Measurements from ENCODE around the gene MT1H.
"Not testable (repeated sequence)": the region's sequence is repeated elsewhere in the genome, so short reads cannot be mapped to it uniquely, and the experiment has no call there.

MT1H gene

GRCh38 chr16:56700195-56700594, 30.6 kb downstream of the MT1H start:
- no peak overlapping the region for H3K9ac ChIP-seq (ENCODE audit: low read depth, low read length)
- H3K36me3 ChIP-seq (ENCODE audit: insufficient read depth, low read length), result no peaks in the 10 kb centered on the region
- peaks cover 11% of the 10 kb centered on the region; the same call in 1 of the 2 replicates for H3K4me1 ChIP-seq (ENCODE audit: insufficient read depth, low read length)
- H3K9me3 ChIP-seq (ENCODE audit: control insufficient read depth, insufficient read depth, low read length), result no peaks in the 10 kb centered on the region

- H3K9ac ChIP-seq (ENCODE audit: low read depth, low read length), result no peak overlapping the region
- no peaks in the 10 kb centered on the region for H3K9me3 ChIP-seq (ENCODE audit: control insufficient read depth, insufficient read depth, low read length)
- H3K36me3 ChIP-seq (ENCODE audit: insufficient read depth, low read length), result no peaks in the 10 kb centered on the region
- peaks cover 11% of the 10 kb centered on the region; the same call in 1 of the 2 replicates for H3K4me1 ChIP-seq (ENCODE audit: insufficient read depth, low read length)
Observed at GRCh38 chr16:56700631-56701030, 31.0 kb downstream of the MT1H start.

GRCh38 chr16:56701534-56701933, 31.9 kb downstream of the MT1H start:
- Histone ChIP-seq H3K36me3 (ENCODE audit: insufficient read depth, low read length) (no peaks in the 10 kb centered on the region), H3K9ac (ENCODE audit: low read depth, low read length) (no peak overlapping the region), H3K9me3 (ENCODE audit: control insufficient read depth, insufficient read depth, low read length) (no peaks in the 10 kb centered on the region), H3K4me1 (ENCODE audit: insufficient read depth, low read length) (peaks cover 11% of the 10 kb centered on the region; the same call in 1 of the 2 replicates)

- Histone ChIP-seq H3K9ac (ENCODE audit: low read depth, low read length) (no peak overlapping the region), H3K9me3 (ENCODE audit: control insufficient read depth, insufficient read depth, low read length) (no peaks in the 10 kb centered on the region), H3K4me1 (ENCODE audit: insufficient read depth, low read length) (peaks cover 11% of the 10 kb centered on the region; the same call in 1 of the 2 replicates), H3K36me3 (ENCODE audit: insufficient read depth, low read length) (no peaks in the 10 kb centered on the region)
Observed at GRCh38 chr16:56702836-56703235, 33.2 kb downstream of the MT1H start.

- H3K4me1 ChIP-seq (ENCODE audit: insufficient read depth, low read length), result peaks cover 6% of the 10 kb centered on the region
- H3K36me3 ChIP-seq (ENCODE audit: insufficient read depth, low read length), result no peaks in the 10 kb centered on the region
- no peak overlapping the region for H3K9ac ChIP-seq (ENCODE audit: low read depth, low read length)
- H3K9me3 ChIP-seq (ENCODE audit: control insufficient read depth, insufficient read depth, low read length), result no peaks in the 10 kb centered on the region
Observed at GRCh38 chr16:56708525-56709442, 39.2 kb downstream of the MT1H start.

GRCh38 chr16:56709443-56710040, 39.9 kb downstream of the MT1H start:
- H3K4me1 ChIP-seq (ENCODE audit: insufficient read depth, low read length), result peaks cover 6% of the 10 kb centered on the region

GRCh38 chr16:56710181-56710737, 40.6 kb downstream of the MT1H start:
- no peaks in the 10 kb centered on the region for H3K9me3 ChIP-seq (ENCODE audit: control insufficient read depth, insufficient read depth, low read length)
- H3K4me1 ChIP-seq (ENCODE audit: insufficient read depth, low read length), result peaks cover 6% of the 10 kb centered on the region
- no peak overlapping the region for H3K9ac ChIP-seq (ENCODE audit: low read depth, low read length)
- H3K36me3 ChIP-seq (ENCODE audit: insufficient read depth, low read length), result no peaks in the 10 kb centered on the region

More at GRCh38 chr16:56709443-56710040, 39.9 kb downstream of the MT1H start:
- Histone ChIP-seq H3K36me3 (ENCODE audit: insufficient read depth, low read length) (no peaks in the 10 kb centered on the region), H3K9ac (ENCODE audit: low read depth, low read length) (no peak overlapping the region), H3K9me3 (ENCODE audit: control insufficient read depth, insufficient read depth, low read length) (no peaks in the 10 kb centered on the region)

- H3K9me3 ChIP-seq (ENCODE audit: control insufficient read depth, insufficient read depth, low read length), result no peaks in the 10 kb centered on the region
- peaks cover 6% of the 10 kb centered on the region for H3K4me1 ChIP-seq (ENCODE audit: insufficient read depth, low read length)
- no peaks in the 10 kb centered on the region for H3K36me3 ChIP-seq (ENCODE audit: insufficient read depth, low read length)
- no peak overlapping the region for H3K9ac ChIP-seq (ENCODE audit: low read depth, low read length)
Observed at GRCh38 chr16:56711862-56712261, 42.2 kb downstream of the MT1H start.

GRCh38 chr16:56713794-56714193, 44.2 kb downstream of the MT1H start:
- H3K9ac ChIP-seq (ENCODE audit: low read depth, low read length), result no peak overlapping the region
- 0 out of 2 replicates have a peak, but pooled peaks cover 1% of the 10 kb centered on the region for H3K4me1 ChIP-seq (ENCODE audit: insufficient read depth, low read length)
- no peaks in the 10 kb centered on the region for H3K36me3 ChIP-seq (ENCODE audit: insufficient read depth, low read length)
- no peaks in the 10 kb centered on the region for H3K9me3 ChIP-seq (ENCODE audit: control insufficient read depth, insufficient read depth, low read length)

- Histone ChIP-seq H3K4me1 (ENCODE audit: insufficient read depth, low read length) (no peaks in the 10 kb centered on the region), H3K9ac (ENCODE audit: low read depth, low read length) (no peak overlapping the region), H3K36me3 (ENCODE audit: insufficient read depth, low read length) (no peaks in the 10 kb centered on the region), H3K9me3 (ENCODE audit: control insufficient read depth, insufficient read depth, low read length) (no peaks in the 10 kb centered on the region)
Observed at GRCh38 chr16:56715126-56715525, 45.5 kb downstream of the MT1H start.

- Histone ChIP-seq H3K9ac (ENCODE audit: low read depth, low read length) (no peak overlapping the region), H3K4me1 (ENCODE audit: insufficient read depth, low read length) (no peaks in the 10 kb centered on the region), H3K36me3 (ENCODE audit: insufficient read depth, low read length) (no peaks in the 10 kb centered on the region), H3K9me3 (ENCODE audit: control insufficient read depth, insufficient read depth, low read length) (no peaks in the 10 kb centered on the region)
Observed at GRCh38 chr16:56716761-56717160, 47.1 kb downstream of the MT1H start.

- H3K4me1 ChIP-seq (ENCODE audit: insufficient read depth, low read length); H3K9ac ChIP-seq (ENCODE audit: low read depth, low read length); H3K36me3 ChIP-seq (ENCODE audit: insufficient read depth, low read length); H3K9me3 ChIP-seq (ENCODE audit: control insufficient read depth, insufficient read depth, low read length): not testable (repeated sequence)
Observed at GRCh38 chr16:56717532-56717931, 47.9 kb downstream of the MT1H start.

All from ES-I3 (cell line).